HG02884 (cell line): ENCODE data around the gene ANKRD11.

Source experiments
- ATAC-seq: cut with Tn5 transposase; IDR thresholded peaks from one replicate; pipeline ENCODE4 v1.9.1; 2021; ENCODE audit warnings: mild to moderate bottlenecking, moderate library complexity; ENCODE audit not compliant: unreplicated experiment

The ANKRD11 gene

DNA sequence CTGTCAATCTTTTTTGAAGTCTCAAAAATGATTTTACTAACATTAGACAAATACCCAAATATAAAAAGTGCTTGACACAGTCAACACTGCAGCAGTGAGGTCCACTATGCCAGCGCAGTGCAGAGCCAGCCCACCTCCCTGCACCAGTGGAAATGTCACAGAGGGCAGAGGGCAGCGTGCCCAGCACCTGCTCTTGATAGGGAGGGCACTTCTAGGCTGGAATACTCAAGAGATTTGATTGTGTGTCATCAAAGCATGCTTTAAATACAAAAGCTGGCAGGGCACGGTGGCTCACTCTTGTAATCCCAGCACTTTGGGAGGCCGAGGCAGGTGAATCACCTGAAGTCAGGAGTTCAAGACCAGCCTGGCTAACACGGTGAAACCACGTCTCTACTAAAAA is 136.0 kb downstream of the ANKRD11 start:
- no peak for ATAC-seq

DNA sequence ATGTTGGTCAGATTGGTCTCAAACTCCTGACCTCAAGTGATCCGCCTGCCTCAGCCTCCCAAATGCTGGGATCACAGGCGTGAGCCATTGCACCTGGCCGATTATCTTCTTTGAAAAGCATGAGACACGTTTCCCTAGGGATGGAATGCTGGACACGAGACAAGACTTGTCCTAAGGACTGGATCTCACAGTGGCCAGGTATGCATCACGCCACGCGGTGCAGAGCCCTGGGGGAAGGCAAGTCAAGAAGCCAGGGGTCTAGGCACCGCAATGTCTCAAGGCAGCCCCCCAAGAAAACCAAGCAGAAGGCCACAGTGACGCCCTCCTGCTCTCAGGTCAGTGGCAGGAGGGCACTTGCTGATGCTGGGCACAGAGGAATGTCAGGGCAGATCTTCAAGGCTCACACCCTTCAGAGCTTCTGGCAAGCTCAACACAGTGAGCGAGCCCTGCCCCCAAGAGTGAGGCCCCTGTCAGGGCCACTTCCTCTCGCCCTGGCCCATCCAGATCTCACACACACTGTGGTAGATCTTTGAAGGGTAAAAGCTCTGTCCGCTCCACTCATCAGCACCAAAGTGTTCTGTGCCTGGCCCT is 138.2 kb downstream of the ANKRD11 start:
- no peak for ATAC-seq

DNA sequence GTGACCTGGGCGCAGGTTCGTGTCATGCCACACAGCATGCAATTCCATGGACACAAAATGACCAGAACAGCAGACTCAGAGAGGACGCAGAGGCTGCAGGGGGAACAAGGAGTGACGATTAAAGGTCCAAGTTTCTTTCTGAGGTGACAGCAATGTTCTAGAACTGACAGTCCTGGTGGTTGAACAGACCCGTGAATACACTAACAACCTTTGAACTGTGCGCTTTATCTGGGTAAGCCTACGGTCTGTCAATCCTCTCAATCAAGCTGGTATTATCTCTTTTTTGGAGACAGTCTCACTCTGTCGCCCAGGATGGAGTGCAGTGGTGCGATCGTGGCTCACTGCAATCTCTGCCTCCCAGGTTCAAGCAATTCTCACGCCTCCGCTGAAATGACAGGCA is 138.7 kb downstream of the ANKRD11 start:
- ATAC-seq, result no peak

DNA sequence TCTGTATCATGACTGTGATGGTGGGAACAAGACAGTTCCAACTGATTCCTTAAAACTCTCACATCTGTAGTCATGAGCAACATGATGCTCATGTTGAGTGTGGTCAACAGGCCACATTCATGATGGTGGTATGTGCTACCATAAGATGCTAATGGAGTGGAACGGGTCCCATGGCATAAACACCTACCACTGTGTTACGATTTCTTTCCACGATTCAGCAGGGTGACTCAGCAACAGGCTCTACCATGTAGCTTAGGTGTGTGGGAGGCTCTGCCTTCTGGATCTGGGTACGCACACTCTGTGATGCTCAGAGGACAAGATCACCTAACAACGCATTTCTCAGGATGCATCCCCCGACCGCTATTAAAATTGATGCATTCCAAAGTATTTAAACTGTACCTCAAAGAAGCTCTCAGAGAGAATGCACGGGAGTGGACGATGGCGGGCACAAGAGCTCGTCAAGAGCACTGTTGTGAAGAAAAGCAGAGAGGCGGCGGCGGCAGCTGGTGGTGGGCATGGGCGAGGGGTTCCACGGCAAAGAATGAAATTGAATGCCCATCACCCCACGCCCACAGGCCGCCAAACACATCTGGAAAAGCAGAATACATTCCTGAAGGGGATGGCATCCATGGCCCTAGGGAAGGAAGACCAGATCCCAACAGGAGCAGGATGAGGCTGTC is 139.5 kb downstream of the ANKRD11 start:
- ATAC-seq, result no peak

DNA sequence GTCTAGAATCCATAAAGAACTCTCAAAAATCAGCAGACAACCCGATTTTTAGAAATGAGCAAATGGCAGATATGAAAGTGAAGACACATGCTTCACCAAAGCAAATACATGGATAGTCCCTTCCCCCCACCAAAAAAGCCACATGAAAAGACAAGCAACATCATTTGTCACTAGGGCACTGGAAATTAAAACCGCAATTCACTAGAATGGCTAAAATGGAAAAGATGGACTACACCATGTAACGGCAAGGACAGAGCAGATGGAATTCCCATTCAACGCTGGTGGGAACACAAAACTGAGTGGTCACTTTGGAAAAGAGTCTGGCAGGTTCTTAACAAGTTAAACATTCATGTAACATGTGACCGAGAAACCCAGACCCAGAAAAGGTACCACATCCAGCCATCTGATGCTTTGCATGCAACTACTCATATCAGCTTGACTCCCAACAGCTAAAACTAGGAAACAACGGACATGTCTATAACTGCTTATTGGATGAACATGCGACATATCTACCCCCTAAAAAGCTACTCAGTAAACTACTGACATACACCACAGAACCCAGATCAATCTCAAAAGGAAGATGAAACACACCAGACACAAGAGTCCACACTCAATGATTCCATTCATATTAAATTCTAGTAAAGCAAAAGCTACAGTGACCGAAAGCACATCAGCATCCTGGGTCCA is 140.3 kb downstream of the ANKRD11 start:
- ATAC-seq, result no peak

DNA sequence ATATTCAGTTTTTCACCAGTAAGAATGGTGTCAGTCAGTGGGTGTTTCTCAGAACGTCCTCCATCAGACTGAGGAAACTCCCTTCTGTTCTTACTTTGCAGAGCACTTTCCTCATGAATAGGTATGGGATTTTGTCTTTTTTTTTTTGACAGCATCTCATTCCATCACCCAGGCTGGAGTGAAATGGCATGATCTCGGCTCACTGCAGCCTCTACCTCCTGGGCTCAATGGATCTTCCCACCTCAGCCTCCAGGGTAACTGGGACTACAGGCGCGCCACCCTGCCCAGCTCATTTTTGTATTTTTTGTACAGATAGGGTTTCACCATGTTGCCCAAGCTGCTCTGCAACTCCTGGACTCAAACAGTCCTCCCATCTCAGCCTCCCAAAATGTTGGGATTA is 142.6 kb downstream of the ANKRD11 start:
- ATAC-seq, result no peak

DNA sequence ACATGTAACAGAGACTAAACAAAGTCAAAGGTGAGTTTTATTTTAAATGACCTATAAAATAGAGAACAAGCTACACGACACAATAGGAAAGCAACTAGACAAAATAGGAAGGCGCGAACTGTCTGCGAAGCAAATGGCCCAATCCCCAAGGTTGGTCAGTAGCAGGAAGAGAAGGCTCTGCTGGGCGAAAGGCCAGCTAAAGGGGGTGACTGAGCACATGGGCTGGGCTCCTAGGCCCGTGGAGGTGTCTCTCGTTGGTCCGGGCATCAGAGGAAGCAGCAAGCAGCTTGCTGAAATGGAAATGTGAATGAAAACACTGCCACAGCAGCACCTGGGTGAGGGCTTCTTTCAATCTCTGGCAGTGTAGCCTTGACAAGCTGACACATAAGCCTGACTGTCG is 143.5 kb downstream of the ANKRD11 start:
- ATAC-seq, result no peak

DNA sequence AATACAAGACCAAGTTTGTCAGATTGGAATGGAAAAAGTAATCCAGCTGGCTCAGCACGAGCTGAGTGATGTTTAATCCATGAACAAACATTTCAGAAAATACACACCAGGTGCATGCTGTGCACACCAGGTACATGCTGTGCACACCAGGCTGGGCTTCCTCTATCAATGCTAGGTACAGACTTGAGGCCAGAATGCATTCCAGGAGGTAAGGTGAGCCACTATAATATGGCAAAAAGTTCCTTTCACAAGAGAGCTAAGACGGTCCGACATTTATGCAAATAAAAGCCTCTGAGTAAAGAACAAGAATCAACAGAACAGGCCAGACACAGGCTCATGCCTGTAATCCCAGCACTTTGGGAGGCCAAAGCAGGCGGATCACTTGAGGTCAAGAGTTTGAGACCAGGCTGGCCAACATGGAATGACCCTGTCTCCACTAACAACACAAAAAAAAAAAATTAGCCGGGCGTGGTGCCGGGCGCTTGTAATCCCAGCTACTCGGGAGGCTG is 144.7 kb downstream of the ANKRD11 start:
- ATAC-seq, result no peak

DNA sequence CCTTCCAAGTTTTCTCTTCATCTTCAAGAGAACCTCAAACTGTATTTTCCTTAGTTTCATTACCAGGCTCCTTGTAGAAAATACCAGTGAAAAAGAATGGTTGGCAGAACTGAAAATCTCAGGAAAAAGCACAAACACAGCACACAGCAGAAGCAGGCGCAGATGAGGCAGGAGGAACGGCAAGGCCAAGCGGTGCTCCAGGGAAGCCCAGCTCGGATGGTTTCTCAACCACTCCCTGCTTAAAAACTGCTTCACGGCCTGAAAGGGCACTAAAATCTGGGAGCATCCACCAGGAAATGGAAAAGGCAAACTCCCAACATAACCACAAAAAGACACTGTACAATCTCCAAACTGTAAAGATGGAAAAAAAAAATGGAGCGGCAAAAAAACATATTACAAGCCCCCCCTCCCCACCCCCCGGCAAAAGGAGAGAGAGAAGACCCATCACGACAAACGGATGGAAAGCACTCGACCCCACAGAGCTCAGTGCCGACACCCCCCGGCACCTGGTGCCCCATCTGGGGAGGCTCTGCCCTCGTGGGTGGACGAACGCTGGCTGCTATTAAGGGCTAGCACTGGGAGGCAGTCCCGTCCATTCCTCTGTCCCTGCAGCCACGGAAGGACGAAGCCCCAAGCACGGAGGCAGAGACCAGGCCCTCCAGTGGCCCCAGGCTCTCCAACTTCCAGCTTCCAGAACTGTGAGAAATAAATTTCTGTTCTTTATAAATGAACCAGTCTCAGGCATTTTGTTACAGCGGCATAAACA is 145.3 kb downstream of the ANKRD11 start:
- ATAC-seq, result no peak

DNA sequence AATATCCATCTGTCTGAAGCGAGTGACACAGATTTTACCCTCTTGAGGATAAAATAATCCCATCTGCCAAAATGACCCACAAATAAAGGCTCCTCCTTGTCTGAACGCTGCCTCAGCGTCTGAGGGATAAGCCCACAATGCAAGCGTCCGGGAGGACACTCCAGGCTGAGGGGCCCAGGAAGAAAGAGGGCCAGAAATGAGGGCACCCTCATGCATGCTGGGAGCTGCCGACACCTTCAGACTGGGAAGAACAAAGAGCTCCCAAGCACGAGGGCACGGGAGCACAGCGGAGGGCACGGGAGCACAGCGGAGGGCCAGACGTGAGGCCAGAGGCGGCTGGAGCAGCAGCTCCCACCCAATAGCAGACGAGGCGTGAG is 145.9 kb downstream of the ANKRD11 start:
- ATAC-seq, result no peak

DNA sequence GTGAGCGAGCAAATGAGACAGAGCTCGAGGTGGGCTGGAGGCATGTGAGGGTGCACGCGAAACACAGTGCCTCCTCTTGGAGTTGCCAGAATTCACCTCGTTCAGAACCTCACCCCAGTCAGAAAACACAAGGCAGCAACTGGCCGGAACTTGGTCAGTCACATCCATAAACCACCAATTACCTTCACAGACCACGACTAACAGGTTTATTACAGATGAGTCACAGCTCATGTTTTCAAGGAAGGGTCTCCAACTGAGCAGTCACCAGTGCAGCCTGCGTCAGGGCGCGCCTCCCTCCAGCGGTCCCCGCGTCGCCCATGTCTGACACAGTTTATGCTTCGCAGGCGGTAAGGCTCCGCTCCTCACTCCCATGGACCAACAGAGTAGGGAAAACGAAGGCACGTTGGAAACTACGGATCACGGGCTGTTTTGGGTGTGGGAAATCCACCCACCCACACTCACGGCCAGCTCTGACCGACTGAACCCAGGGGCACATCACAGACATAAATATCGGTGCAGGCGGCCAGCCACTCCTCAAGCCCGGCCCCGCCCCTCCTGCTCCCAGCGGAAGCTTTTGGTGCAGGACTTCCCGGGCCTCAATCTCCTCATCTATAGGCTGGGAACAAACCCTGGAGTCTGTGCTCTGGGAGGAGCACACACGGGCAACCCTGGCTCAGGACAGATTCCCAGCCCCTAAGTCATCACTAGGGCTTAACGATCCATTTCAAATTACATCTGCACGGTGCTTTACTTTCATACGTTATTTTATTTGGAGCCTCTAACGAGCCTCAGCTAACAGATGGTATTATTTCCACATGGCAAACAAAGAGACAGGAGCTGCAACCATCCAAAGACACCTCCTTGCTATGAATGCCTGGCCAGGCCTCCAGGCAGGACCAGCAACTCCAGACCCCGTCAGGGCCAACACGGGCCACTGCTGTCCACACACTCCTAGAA is 146.6 kb downstream of the ANKRD11 start:
- no peak for ATAC-seq

DNA sequence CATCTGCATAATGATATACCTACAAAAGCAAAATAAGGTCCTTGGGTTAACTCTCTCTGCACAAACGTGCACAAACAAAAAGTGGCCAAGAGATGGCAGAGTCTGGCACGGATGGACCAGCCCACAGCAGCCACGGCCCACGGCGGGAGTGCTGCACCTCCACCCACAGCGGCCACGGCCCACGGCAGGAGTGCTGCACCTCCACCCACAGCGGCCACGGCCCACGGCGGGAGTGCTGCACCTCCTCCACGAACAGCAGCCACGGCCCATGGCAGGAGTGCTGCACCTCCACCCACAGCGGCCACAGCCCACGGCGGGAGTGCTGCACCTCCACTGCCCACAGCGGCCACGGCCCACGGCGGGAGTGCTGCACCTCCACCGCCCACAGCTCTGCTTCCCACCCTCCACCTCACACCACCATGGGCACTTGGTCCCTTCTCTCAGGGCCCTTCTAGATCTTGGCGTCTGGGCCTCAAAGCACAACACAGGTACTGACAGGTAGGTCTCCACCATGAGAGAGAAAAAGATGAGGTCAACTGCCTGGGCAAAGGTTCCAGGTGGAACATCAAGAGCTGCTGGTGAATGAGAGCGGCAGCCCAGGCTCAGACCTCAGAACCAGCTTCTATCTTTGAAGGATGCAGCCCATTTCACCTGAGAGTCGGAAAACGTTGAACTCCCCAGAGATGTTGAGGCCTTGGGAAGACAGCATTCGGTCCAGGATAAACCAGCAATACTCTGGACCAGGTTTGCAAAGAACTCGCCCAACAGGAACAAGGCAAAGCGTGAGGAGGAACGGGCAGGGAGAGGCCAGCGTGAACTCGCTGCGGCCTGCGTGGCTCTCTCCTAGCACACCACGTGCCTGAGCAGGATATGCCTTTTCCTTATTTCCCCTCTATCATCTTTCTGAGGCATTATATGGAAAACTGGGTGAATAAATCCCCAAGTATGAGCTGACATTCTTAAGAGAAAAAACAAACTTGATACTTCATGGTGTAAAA is 148.4 kb downstream of the ANKRD11 start:
- no peak for ATAC-seq

DNA sequence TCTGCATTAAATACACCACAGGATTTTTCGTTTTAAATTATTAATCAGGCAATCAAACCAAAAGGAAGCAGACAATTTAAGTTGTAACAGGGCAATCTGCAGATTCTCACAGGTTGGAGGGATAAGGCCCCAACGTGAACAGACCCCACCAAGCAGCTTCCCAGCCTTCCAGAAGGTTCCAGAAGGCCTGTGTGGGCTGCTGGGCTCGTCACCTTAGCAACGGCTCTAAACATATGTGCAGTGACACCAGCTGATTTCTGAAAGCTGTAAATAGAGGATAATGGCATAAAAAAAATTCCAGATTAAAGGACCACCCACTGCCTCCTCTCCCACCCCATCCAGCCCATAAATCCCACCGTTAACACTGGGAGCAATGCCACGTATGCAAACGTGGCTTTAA is 149.1 kb downstream of the ANKRD11 start:
- ATAC-seq, result no peak

DNA sequence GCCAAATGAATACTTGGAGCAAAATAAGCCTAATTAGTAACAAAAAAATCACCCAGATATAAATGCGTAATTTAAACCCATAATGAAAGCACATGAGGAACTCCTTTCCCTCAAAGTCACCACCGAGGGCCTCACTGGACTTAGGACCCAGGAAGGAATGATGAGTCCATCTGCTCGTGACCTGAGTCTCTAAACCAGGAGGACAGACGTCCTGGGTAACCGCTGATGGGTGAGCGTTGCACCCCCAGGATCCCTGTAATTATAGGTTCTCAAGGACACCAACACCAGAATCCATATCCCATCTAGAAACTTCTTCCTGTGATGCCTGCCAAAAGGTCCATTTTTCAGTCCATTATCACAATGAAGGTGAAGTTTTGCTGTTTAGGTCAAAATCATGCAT is 151.5 kb downstream of the ANKRD11 start:
- no peak for ATAC-seq

DNA sequence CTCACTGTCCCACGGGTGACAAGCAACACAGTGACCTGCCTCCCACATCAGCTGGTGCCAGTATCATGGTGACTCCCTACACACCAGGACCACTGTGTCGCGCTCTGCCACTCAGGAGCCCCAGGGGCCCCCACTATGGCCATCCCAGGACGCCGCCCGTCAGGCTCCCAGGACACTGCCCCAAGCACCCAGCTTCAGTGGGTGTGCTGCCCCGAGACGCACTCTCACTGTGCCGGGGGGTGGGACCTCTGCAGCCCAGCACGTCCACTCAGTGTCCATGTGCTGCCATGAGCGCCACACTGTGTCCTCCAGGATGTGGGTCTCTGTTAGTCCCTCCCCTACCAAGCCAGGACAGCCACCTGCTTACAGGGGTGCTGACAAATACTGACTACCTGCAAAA is 152.4 kb downstream of the ANKRD11 start:
- no peak for ATAC-seq

DNA sequence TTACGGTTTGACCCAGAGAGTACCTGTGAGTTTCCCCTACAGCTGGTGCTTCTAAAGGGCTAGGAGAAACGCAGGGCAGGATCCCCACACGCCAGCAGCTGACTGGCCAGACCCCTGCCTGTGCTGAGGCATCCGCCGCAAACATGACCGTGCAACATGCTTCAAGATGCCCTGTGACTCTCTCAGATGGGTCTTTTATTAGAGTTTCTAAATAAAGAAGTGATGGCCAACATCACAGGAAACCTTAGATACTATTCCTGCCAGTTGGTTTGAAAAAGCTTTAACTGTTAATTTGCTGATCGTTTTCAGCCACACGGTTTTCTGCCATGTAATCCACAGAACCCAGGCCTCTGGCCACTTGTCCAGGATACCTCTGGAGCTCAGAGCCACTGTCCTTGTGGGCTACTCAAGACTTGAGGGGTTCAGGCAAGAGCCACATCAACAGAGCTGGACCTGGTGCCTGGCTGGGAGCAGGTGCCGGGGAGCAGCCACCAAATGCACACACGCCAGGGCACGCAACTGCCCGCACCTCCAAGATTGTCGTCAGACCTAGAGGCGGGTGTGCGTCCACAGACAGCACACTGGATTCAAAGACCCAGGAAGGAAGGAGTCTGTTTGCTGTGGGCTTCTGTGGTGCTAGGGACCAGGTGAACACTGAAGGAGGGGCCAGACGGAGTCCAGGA is 154.4 kb downstream of the ANKRD11 start:
- no peak for ATAC-seq

DNA sequence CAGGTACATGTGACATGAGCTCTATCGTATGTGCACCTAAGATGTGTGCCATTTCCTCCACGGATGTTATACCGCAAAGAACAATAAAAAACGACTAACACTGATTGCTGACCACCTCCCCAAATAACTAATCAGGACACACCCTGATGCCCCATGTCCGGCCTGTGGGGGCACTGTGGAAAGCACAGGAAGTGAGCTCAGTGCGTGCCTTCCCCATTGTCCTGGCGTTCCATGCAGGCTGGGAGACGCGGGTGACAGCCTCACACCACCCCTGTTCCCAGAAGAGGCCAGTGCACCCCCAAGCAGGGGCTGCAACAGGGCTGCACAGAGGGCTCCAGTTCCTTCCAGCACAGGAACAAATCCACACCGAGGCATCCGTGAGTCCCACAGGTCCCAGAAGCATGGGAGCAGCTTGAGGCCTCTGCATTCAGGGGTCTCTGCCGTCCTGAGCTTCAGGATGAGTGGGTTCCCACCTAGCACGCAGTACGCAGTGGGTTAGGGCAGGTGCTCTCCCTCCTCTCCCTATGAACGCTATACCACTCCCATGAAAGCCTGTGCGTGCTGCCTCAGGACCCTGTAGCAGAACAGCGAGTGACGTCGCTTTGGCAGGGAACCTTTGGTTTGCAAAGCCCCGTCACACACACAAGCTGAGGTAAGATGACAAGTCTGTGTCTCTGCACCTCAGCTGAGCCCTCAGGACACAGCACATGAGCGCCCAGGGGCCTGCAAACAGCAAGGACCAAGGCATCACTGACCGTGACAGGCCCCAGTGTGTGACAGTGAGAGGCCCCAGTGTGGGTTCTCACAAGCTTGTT is 155.2 kb downstream of the ANKRD11 start:
- no peak for ATAC-seq

DNA sequence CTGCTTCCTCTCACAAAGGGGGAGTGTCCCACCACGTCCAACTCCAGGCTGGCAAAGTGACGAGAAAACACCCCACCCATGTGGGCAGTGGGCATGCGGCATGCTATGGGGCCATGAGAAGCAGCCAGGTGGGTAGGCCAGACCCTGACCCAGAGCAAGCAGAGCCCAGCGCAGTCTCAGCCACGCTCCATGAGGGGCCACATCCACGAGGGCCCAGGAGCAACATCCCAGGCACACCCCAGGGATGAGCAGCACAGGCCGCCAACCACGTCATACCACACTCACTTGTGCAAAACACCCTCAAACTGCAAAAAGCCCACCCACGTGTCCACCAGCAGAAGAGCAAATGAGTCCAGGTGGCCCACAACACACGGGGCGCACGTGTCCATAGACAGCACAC is 155.9 kb downstream of the ANKRD11 start:
- no peak for ATAC-seq
